Smooth muscle cell (in vitro differentiated cells): Measurements from ENCODE around the gene MYO15A. TPM values are rescaled to one million over a fixed set of nuclear protein-coding genes. Genes with fewer than 3 reads are reported as not detected.

Experiments
- DNase-seq: peaks from one replicate; lab custom pipeline; 2025; ENCODE audit not compliant: unreplicated experiment; lab: John Stamatoyannopoulos, UW
- H2AFZ ChIP-seq: fragments of 200-600 bp; sonication (generic); 2 replicates; pipeline ENCODE4 v1.6.0; 2016; ENCODE audit warnings: antibody characterized with exemption, low read depth, mild to moderate bottlenecking
- H3F3A ChIP-seq: fragments of 200-600 bp; sonication (generic); 2 replicates; pipeline ENCODE4 v1.6.0; 2017; ENCODE audit warnings: antibody characterized with exemption, low read depth
- H3K27ac ChIP-seq: fragments of 200-600 bp; sonication (generic); 2 replicates; pipeline ENCODE4 v1.5.1; 2016; ENCODE audit warnings: low read depth, mild to moderate bottlenecking
- H3K27me3 ChIP-seq: fragments of 200-600 bp; sonication (generic); 2 replicates; pipeline ENCODE4 v1.6.1; 2016; ENCODE audit warnings: low read depth, mild to moderate bottlenecking
- H3K36me3 ChIP-seq: fragments of 200-600 bp; sonication (generic); 2 replicates; pipeline ENCODE4 v1.5.1; 2016; ENCODE audit warnings: low read depth
- H3K4me1 ChIP-seq: fragments of 200-600 bp; sonication (generic); 2 replicates; pipeline ENCODE4 v1.5.1; 2016; ENCODE audit warnings: low read depth
- H3K4me2 ChIP-seq: fragments of 200-600 bp; sonication (generic); 2 replicates; pipeline ENCODE4 v1.6.0; 2016; ENCODE audit warnings: mild to moderate bottlenecking
- H3K4me3 ChIP-seq: fragments of 200-600 bp; sonication (generic); 2 replicates; pipeline ENCODE4 v1.5.1; 2016; ENCODE audit warnings: mild to moderate bottlenecking
- H3K79me2 ChIP-seq: fragments of 200-600 bp; sonication (generic); 2 replicates; pipeline ENCODE4 v1.6.0; 2016; ENCODE audit warnings: low read depth, mild to moderate bottlenecking
- H3K9ac ChIP-seq: fragments of 200-600 bp; sonication (generic); 2 replicates; pipeline ENCODE4 v1.6.0; 2016; ENCODE audit warnings: low read depth
- H3K9me3 ChIP-seq: fragments of 200-600 bp; sonication (generic); replicated peaks from 2 replicates; pipeline ENCODE4 v1.5.1; 2016; ENCODE audit warnings: low read depth
- H4K20me1 ChIP-seq: fragments of 200-600 bp; sonication (generic); 2 replicates; pipeline ENCODE4 v1.6.0; 2016; ENCODE audit warnings: low read depth
- WGBS: methylation state at CpG from one replicate; pipeline ENCODE4 v1.1.7; 2016; ENCODE audit warnings: low lambda C conversion rate; 5-methylcytosine and 5-hydroxymethylcytosine counted together
- polyA plus RNA-seq: library from polyadenylated mRNA; unstranded; fragments of >200 nt; fragmentation: Nextera tagmentation; extraction: Ambion mirVana; gene quantifications from 2 replicates; pipeline ENCODE4 v1.2.1, GENCODE V29; 2016
- total RNA-seq: library from RNA; depleted of rRNA; stranded (reverse); fragments of >200 nt; gene quantifications from 2 replicates; pipeline ENCODE4 v1.2.3, GENCODE V29; 2014
- TF ChIP-seq, protein P1 (sequence below): fragments of 200-600 bp; sonication (generic); IDR thresholded peaks from 2 replicates; pipeline ENCODE4 v1.5.1; 2017; ENCODE audit warnings: borderline replicate concordance, mild to moderate bottlenecking, antibody characterized with exemption; ENCODE audit not compliant: insufficient read depth, poor library complexity, severe bottlenecking

Gene MYO15A
- total and polyA plus RNA-seq, 2 experiments from 2014 or later: 2.0 to 3.6 TPM

- Histone ChIP-seq H3K9ac (no peak overlapping the region), H3K36me3 (peaks cover 7% of the 10 kb centered on the region), H3K27me3 (no peaks in the 10 kb centered on the region), H3K9me3 (no peaks in the 10 kb centered on the region), H3K4me2 (no peak overlapping the region), H3K4me3 (no peak overlapping the region), H3K27ac (no peak overlapping the region), H3F3A (peaks cover 8% of the 10 kb centered on the region), H3K79me2 (peaks cover 98% of the 10 kb centered on the region), H3K4me1 (peaks cover 12% of the 10 kb centered on the region), H4K20me1 (peaks cover 100% of the 10 kb centered on the region), H2AFZ (no peak overlapping the region)
- TF ChIP-seq, protein P1, sequence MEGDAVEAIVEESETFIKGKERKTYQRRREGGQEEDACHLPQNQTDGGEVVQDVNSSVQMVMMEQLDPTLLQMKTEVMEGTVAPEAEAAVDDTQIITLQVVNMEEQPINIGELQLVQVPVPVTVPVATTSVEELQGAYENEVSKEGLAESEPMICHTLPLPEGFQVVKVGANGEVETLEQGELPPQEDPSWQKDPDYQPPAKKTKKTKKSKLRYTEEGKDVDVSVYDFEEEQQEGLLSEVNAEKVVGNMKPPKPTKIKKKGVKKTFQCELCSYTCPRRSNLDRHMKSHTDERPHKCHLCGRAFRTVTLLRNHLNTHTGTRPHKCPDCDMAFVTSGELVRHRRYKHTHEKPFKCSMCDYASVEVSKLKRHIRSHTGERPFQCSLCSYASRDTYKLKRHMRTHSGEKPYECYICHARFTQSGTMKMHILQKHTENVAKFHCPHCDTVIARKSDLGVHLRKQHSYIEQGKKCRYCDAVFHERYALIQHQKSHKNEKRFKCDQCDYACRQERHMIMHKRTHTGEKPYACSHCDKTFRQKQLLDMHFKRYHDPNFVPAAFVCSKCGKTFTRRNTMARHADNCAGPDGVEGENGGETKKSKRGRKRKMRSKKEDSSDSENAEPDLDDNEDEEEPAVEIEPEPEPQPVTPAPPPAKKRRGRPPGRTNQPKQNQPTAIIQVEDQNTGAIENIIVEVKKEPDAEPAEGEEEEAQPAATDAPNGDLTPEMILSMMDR: peak; percentile 21
- WGBS: 79% methylated on average over 2 of the region's 2 CpGs
- DNase-seq: no peak
Observed at GRCh38 chr17:18191967-18192366, 83.4 kb downstream of the MYO15A start.

DNA sequence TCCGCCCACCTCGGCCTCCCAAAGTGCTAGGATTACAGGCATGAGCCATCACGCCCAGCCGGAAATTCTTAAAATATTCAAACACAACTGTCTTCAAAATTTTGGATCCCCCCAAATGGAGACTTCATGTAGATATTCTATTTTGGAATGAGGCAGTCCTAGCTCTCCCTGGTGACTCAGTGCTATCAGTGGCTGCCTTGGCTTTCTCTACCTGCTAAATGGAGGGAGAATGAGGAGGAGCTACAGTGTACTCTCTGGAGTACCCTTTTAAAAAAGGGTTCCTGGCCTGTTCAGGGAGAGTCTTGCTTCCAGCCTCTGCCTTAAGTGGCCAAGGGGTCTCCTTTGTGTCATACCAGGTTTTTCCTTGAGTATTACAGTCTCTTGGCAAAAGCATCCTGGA lies 85.8 kb downstream of the MYO15A start:
- peaks cover 100% of the 10 kb centered on the region for H4K20me1 ChIP-seq
- 96% methylated on average over 4 of the region's 4 CpGs for WGBS

GRCh38 chr17:18194804-18195203 lies 86.2 kb downstream of the MYO15A start:
- Histone ChIP-seq H3K4me2 (no peak overlapping the region), H3K27me3 (no peaks in the 10 kb centered on the region), H3K27ac (peak overlapping the region; percentile 10), H4K20me1 (peaks cover 100% of the 10 kb centered on the region), H3K4me3 (no peak overlapping the region), H3K9ac (no peak overlapping the region), H3F3A (no peaks in the 10 kb centered on the region), H2AFZ (no peak overlapping the region), H3K4me1 (no peaks in the 10 kb centered on the region), H3K36me3 (peaks cover 7% of the 10 kb centered on the region), H3K79me2 (peaks cover 98% of the 10 kb centered on the region), H3K9me3 (no peaks in the 10 kb centered on the region)
- WGBS: 78% methylated on average over 4 of the region's 4 CpGs
- TF ChIP-seq, protein P1: no peak
- no peak for DNase-seq

More for the DNA sequence above, 85.8 kb downstream of the MYO15A start:
- Histone ChIP-seq H3K4me2 (no peak overlapping the region), H2AFZ (no peak overlapping the region), H3K9ac (no peak overlapping the region), H3F3A (no peaks in the 10 kb centered on the region), H3K9me3 (no peaks in the 10 kb centered on the region), H3K4me1 (no peaks in the 10 kb centered on the region), H3K4me3 (no peak overlapping the region), H3K27me3 (no peaks in the 10 kb centered on the region), H3K36me3 (peaks cover 7% of the 10 kb centered on the region), H3K27ac (peak overlapping the region; percentile 10), H3K79me2 (peaks cover 98% of the 10 kb centered on the region)
- TF ChIP-seq, protein P1: no peak
- DNase-seq: no peak

DNA sequence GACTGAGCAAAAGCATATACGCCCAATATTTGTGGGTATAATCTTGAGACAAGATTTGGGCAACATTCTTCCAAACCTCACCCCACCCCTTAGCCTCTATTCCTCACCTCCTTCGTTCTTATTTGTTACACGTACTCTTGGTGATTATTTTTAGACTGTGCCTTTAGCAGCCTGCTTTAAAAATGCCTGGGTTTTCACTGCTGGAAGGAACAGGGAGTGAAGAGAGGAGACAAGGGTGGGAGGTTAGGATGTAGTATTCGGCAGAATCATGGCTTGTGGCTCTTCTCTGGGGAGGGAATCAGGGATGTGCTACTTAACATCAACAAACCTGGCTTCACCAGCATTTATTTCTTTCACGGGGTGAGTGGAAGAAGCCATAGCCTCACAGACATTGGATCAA lies 86.7 kb downstream of the MYO15A start:
- Histone ChIP-seq H2AFZ (no peak overlapping the region), H3K4me1 (no peaks in the 10 kb centered on the region), H3K4me3 (no peak overlapping the region), H3K4me2 (no peak overlapping the region), H3K9me3 (no peaks in the 10 kb centered on the region), H3K27me3 (no peaks in the 10 kb centered on the region), H3K79me2 (peaks cover 98% of the 10 kb centered on the region), H4K20me1 (peaks cover 100% of the 10 kb centered on the region), H3K9ac (no peak overlapping the region), H3K27ac (no peak overlapping the region), H3K36me3 (peaks cover 7% of the 10 kb centered on the region), H3F3A (no peaks in the 10 kb centered on the region)
- TF ChIP-seq, protein P1: no peak
- DNase-seq: no peak
- 97% methylated on average over 5 of the region's 5 CpGs for WGBS
